Nephron progenitor cell (in vitro differentiated cells): ENCODE measurements around the gene B4GALT4.
"Not testable (repeated sequence)": the region's sequence is repeated elsewhere in the genome, so short reads cannot be mapped to it uniquely, and the experiment has no call there.

ENCODE experiments used
- DNase-seq: peaks from one replicate; pipeline ENCODE4 v3.0.0; 2021
- H3K27ac Mint-ChIP-seq: 2 replicates; pipeline ENCODE4 v1.8.0; 2021; ENCODE audit warnings: mild to moderate bottlenecking, moderate library complexity, mixed read lengths
- H3K27me3 Mint-ChIP-seq: 2 replicates; pipeline ENCODE4 v1.8.0; 2021; ENCODE audit warnings: mild to moderate bottlenecking, low read depth, mixed read lengths; ENCODE audit not compliant: poor library complexity
- H3K36me3 Mint-ChIP-seq: 2 replicates; pipeline ENCODE4 v1.8.0; 2021; ENCODE audit warnings: low read depth, mixed read lengths
- H3K4me1 Mint-ChIP-seq: 2 replicates; pipeline ENCODE4 v1.8.0; 2021; ENCODE audit warnings: mixed read lengths
- H3K4me3 Mint-ChIP-seq: 2 replicates; pipeline ENCODE4 v1.8.0; 2021; ENCODE audit warnings: mild to moderate bottlenecking, moderate library complexity, mixed read lengths
- H3K9me3 Mint-ChIP-seq: 2 replicates; pipeline ENCODE4 v1.8.0; 2021; ENCODE audit warnings: mild to moderate bottlenecking, moderate library complexity, mixed read lengths
- TF ChIP-seq, protein P1 (sequence below): fragments of 200-600 bp; sonication (generic); IDR thresholded peaks from 2 replicates; pipeline ENCODE4 v1.5.0; 2021; ENCODE audit warnings: antibody characterized with exemption

B4GALT4 gene

DNA sequence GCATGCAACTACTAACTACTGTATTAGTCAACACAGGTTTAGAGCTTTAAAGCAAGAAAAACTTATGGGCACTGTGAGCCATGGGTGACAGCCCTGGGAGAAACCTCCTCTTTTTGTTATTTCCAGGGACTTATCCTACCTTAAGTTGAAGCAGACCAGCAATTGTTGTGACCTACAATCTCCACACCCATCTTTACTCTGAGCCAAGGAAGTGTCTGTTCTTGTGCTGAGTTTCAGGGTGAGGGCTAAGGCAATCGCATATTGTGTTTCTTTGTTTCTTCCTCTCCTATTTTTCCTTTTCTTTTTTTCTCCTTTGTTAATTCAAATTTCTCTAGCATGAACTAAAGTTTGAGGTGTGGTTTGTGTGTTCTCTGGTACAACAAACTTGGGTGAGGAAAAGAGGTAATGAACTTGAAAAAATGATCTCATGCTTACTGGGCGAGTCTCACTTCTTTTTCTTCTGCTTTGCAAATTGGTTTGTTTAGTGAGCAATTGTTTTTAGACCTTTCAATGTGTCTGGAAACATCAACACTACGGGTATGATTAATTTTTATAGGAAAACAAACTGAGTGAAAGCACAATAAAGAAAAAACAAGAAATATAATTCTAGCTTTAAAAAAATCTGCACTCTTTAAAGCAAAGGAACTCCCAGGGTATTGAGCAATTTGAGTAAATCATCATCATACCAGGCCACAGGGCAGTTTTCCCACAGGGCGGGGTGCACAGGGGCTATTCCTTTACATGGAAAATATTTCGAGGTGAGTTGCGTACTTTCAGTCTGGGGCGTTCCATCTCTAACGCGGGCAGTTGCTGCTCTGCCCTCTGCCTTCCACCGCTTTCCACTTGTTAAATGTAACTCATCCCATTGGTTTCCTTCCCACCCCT is 64.6 kb downstream of the B4GALT4 start:
- Mint-ChIP-seq H3K9me3 (no peaks in the 10 kb centered on the region), H3K27me3 (peaks cover 54% of the 10 kb centered on the region), H3K4me3 (no peak overlapping the region), H3K36me3 (no peaks in the 10 kb centered on the region), H3K27ac (no peak overlapping the region), H3K4me1 (no peaks in the 10 kb centered on the region)
- TF ChIP-seq, protein P1, sequence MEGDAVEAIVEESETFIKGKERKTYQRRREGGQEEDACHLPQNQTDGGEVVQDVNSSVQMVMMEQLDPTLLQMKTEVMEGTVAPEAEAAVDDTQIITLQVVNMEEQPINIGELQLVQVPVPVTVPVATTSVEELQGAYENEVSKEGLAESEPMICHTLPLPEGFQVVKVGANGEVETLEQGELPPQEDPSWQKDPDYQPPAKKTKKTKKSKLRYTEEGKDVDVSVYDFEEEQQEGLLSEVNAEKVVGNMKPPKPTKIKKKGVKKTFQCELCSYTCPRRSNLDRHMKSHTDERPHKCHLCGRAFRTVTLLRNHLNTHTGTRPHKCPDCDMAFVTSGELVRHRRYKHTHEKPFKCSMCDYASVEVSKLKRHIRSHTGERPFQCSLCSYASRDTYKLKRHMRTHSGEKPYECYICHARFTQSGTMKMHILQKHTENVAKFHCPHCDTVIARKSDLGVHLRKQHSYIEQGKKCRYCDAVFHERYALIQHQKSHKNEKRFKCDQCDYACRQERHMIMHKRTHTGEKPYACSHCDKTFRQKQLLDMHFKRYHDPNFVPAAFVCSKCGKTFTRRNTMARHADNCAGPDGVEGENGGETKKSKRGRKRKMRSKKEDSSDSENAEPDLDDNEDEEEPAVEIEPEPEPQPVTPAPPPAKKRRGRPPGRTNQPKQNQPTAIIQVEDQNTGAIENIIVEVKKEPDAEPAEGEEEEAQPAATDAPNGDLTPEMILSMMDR, result no peak
- no peak for DNase-seq

DNA sequence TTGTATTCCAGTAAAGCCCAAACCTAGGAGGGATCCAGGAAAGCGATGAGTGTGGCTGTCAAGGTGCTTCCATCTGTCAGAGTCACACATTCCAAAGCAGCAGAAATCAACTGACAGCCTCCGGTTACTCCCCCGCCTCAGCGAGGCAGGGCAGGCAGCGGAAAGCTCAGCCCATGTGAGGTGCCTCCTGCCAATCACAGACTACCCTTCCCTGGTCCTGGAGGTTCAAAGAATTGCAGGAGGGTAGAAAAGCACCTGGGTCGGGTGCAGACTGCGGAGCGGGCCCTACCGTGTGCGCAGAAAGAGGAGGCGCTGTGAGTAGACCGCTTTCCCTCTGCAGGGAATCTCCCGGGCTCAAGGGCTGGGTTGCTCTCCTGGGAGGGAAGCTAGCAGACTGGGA is 67.4 kb downstream of the B4GALT4 start, which contains the start of gene UPK1B:
Gene UPK1B (plus strand): TSS at position 274 of the 400 bp plus-strand sequence. CDS start 13,144 bp downstream, outside the sequence.
- peak; percentile 42 for DNase-seq
- Mint-ChIP-seq H3K27me3 (peaks cover 54% of the 10 kb centered on the region), H3K4me3 (no peak within 1 kb of the TSS), H3K9me3 (peaks cover 4% of the 10 kb centered on the region), H3K27ac (no peak within 1 kb of the TSS), H3K4me1 (no peaks in the 10 kb centered on the region), H3K36me3 (no peaks in the 10 kb centered on the region)
- TF ChIP-seq, protein P1, result no peak

DNA sequence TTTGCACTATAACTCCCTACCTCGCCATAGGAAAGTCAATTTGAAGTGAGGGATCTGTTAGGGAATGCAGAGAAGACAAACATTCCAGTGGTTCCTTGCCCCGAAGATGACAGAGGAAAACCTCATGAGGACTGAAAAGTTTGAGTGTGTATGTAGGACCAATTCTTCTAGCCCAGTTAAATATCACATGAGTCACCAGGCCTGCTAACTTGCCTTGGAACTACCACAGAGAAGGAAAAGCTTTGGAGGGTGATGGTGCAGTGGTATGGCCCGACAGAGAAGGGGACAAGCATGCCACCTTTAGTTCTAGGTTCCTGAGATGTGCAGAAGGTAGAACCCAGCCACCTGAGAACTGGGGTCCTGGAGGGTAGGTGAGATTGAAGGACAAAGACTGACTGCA is 69.9 kb downstream of the B4GALT4 start:
- DNase-seq, result no peak
- H3K4me3 Mint-ChIP-seq, result no peak overlapping the region
- TF ChIP-seq, protein P1, result no peak
- H3K27me3 Mint-ChIP-seq, result peaks cover 46% of the 10 kb centered on the region
- H3K4me1 Mint-ChIP-seq, result no peaks in the 10 kb centered on the region
- H3K9me3 Mint-ChIP-seq, result peaks cover 19% of the 10 kb centered on the region
- H3K27ac Mint-ChIP-seq, result no peak overlapping the region
- H3K36me3 Mint-ChIP-seq, result no peaks in the 10 kb centered on the region

DNA sequence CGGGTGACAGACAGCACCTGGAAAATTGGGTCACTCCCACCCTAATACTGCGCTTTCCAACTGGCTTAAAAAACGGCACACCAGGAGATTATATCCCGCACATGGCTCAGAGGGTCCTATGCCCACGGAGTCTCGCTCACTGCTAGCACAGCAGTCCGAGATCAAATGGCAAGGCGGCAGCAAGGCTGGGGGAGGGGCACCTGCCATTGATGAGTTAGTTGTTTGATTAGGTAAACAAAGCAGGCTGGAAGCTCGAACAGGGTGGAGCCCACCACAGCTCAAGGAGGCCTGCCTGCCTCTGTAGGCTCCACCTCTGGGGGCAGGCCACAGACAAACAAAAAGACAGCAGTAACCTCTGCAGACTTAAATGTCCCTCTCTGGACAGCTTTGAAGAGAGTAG is 75.9 kb downstream of the B4GALT4 start:
- not testable (repeated sequence) for DNase-seq

More for the DNA sequence above, 75.9 kb downstream of the B4GALT4 start:
- not testable (repeated sequence) for H3K27ac Mint-ChIP-seq, H3K36me3 Mint-ChIP-seq, H3K4me1 Mint-ChIP-seq, H3K4me3 Mint-ChIP-seq, H3K27me3 Mint-ChIP-seq
- peaks cover 49% of the 10 kb centered on the region for H3K9me3 Mint-ChIP-seq
